Esophagus muscularis mucosa (tissue), 4 donors: ENCODE data around the gene BSND. TPM values are rescaled to one million over a fixed set of nuclear protein-coding genes. Genes with fewer than 3 reads are reported as not detected.

Experiments
- DNase-seq: peaks from one replicate; pipeline ENCODE4 v3.0.0-alpha.2; 2017; ENCODE audit errors: extremely low spot score
- H3K27ac ChIP-seq, 4 donors: fragments of 200-600 bp; sonication (generic); replicated peaks in 1 of 4; 1 replicate in 3 of 4; 2 replicates in 1 of 4; pipeline ENCODE4 v1.5.1; 2016 to 2019; ENCODE audit warnings: mild to moderate bottlenecking in 1 of 4
- H3K27me3 ChIP-seq, 4 donors: fragments of 200-600 bp; sonication (generic); one replicate each; pipeline versions ENCODE4 v1.5.1 to v1.6.0; 2016 to 2019
- H3K36me3 ChIP-seq, 4 donors: fragments of 200-600 bp; sonication (generic); one replicate each; pipeline ENCODE4 v1.5.1; 2016 to 2019
- H3K4me1 ChIP-seq, 4 donors: fragments of 200-600 bp; sonication (generic); one replicate each; pipeline ENCODE4 v1.5.1; 2016 to 2019
- H3K4me3 ChIP-seq, 4 donors: fragments of 200-600 bp; sonication (generic); 1 replicate in 2 of 4; 2 replicates in 2 of 4; pipeline ENCODE4 v1.5.1; 2016 to 2019; ENCODE audit warnings: mild to moderate bottlenecking in 4 of 4, moderate library complexity in 1 of 4
- H3K9me3 ChIP-seq, 4 donors: fragments of 200-600 bp; sonication (generic); 1 replicate in 3 of 4; 2 replicates in 1 of 4; pipeline ENCODE4 v1.5.1; 2016 to 2019
- CTCF ChIP-seq, 3 experiments: fragments of 200-600 bp in 2 of 3; fragments of 450-650 bp in 1 of 3; sonication (generic) in 2 of 3; IDR thresholded peaks; one replicate each; pipeline ENCODE4 v1.5.1; 2017 to 2019; ENCODE audit warnings: antibody characterized with exemption in 3 of 3, mild to moderate bottlenecking in 2 of 3, moderate library complexity in 1 of 3
- EP300 ChIP-seq: sonication (generic); formaldehyde crosslinking; IDR thresholded peaks from one replicate; pipeline ENCODE4 v1.6.1; 2017; ENCODE audit warnings: antibody characterized with exemption
- POLR2A ChIP-seq: fragments of 450-650 bp; IDR thresholded peaks from one replicate; pipeline ENCODE4 v1.6.1; 2017; ENCODE audit warnings: antibody characterized with exemption, moderate library complexity, mild to moderate bottlenecking, low read depth
- POLR2AphosphoS5 ChIP-seq, 2 donors: sonication (generic); formaldehyde crosslinking; IDR thresholded peaks; one replicate each; pipeline ENCODE4 v1.6.1; 2017; ENCODE audit warnings: antibody characterized with exemption in 2 of 2
- WGBS: methylation state at CpG from one replicate; pipeline ENCODE4 v1.1.5; 2018; 5-methylcytosine and 5-hydroxymethylcytosine counted together
- intact Hi-C: fragments of 100-400 bp; cut with DNase I; formaldehyde crosslinking; loops from one replicate; pipeline ENCODE4 v1.15.1; 2023
- total RNA-seq, 4 donors: library from RNA; depleted of rRNA; stranded (reverse); fragments of >200 nt; gene quantifications; one replicate each; pipeline versions ENCODE4 v1.1.0 to v1.2.1, GENCODE V29; 2016

The BSND gene
- total RNA-seq, 4 donors from 2014 or later, result not detected

DNA sequence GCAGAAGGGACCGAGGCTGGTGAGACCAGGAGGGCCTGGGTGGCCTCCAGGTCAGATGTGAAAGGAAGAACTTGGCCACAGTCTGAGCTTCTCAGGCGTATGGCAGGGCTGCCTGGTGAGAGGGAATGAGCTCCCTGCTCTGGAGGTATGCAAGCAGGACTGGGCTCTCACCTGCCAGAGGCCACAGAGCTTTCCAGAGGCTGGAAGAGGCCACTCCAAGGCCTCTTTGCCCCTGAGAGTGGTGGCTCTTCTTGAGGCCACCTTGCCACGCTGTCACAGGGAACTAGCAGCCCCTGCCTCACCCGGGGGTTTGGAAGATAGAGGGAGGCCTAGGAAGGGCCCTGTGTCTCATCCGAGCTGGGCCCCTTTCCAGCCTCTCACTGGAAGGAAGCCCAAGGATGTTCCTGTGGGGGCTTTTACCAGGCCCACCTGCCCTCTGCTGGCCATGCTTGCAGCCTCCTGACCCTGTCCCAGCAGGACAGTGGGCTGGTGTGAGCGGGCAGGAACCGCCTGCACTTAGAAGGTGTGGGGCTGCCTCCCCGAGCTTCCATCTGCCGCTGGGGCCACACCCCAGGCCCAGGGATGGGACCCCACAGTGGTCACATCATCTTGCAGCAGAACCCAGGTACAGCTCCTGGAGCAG, 50.7 kb downstream of the BSND start:
- intact Hi-C loops, result no loop called here
- no peaks in the 10 kb centered on the region for H3K27me3 ChIP-seq
- no peak overlapping the region for H3K4me3 ChIP-seq
- H3K27ac ChIP-seq, result no peak overlapping the region
- no peak for DNase-seq
- peaks cover 0 to 15% (median 5%) of the 10 kb centered on the region in 4 donors for H3K4me1 ChIP-seq
- H3K9me3 ChIP-seq, result no peaks in the 10 kb centered on the region
- no peaks in the 10 kb centered on the region for H3K36me3 ChIP-seq
- WGBS, result 80% methylated on average over 6 of the region's 9 CpGs
- no peak for TF ChIP-seq POLR2AphosphoS5 (IDR thresholded peaks at IDR 0.05)
- TF ChIP-seq CTCF (IDR thresholded peaks at IDR 0.05), result no peak
- TF ChIP-seq POLR2A, result no peak
- no peak for TF ChIP-seq EP300

DNA sequence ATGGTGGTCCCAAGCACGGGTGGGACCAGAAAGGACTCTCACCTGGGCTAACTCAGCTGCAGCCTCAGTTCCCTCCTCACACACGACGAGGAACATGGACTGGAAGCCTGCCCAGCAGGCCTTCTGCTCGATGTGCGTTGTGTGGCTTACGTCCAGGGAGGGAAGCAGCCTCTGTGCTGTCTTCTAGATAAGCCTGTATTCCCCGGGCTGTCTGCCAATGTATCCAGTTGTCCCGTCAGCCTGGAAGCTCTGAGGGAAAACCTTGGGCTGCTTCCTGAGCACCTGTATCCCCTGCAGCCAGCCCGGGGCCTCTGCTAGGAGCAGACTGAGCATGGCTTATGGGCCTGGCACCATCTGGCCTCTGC, 51.2 kb downstream of the BSND start:
- H3K36me3 ChIP-seq, result no peaks in the 10 kb centered on the region
- H3K27ac ChIP-seq, result no peak overlapping the region
- intact Hi-C loops, result no loop called here
- TF ChIP-seq CTCF (IDR thresholded peaks at IDR 0.05) (no peak), EP300 (no peak), POLR2A (no peak), POLR2AphosphoS5 (IDR thresholded peaks at IDR 0.05) (no peak)
- H3K4me3 ChIP-seq, result no peak overlapping the region
- WGBS, result 50% methylated on average over 2 of the region's 9 CpGs
- H3K9me3 ChIP-seq, result no peaks in the 10 kb centered on the region
- H3K4me1 ChIP-seq, result peaks cover 0 to 15% (median 5%) of the 10 kb centered on the region in 4 donors
- DNase-seq, result no peak
- H3K27me3 ChIP-seq, result no peaks in the 10 kb centered on the region

- Histone ChIP-seq H3K27me3 (no peaks in the 10 kb centered on the region), H3K36me3 (no peaks in the 10 kb centered on the region), H3K4me1 (peaks cover 0 to 15% (median 5%) of the 10 kb centered on the region in 4 donors), H3K4me3 (no peak overlapping the region), H3K9me3 (no peaks in the 10 kb centered on the region), H3K27ac (no peak overlapping the region)
- WGBS, result 67% methylated on average over 4 of the region's 9 CpGs
- intact Hi-C loops, result no loop called here
- DNase-seq, result no peak
- no peak for TF ChIP-seq POLR2A
- TF ChIP-seq EP300, result no peak
Measured at GRCh38 chr1:55050283-55050682, 51.5 kb downstream of the BSND start.

DNA sequence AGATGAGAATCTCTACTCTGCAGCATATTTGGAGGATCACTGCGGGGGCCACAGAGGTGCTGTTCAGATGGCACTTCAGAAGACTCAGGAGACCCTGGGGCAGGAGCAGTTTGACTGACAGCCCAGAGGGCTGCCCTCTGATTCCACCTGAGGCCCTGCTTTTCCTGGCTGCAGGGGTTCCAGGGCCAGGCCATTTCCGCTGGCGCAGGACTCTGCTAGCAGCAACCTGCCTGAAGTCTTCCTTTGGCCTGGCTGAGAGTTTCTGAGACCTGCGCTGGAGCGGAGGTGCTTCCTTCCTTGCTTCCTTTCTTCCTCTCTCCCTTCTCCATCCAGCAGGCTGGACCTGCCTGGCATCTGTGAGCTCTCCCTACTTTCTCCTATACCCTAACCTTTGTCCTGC, 52.4 kb downstream of the BSND start:
- WGBS, result 89% methylated on average over 5 of the region's 5 CpGs
- H3K4me3 ChIP-seq, result no peak overlapping the region
- TF ChIP-seq EP300, result no peak
- no peak for TF ChIP-seq POLR2A
- TF ChIP-seq POLR2AphosphoS5 (IDR thresholded peaks at IDR 0.05), result no peak
- no peak for TF ChIP-seq CTCF (IDR thresholded peaks at IDR 0.05)
- no peaks in the 10 kb centered on the region for H3K36me3 ChIP-seq
- no peak overlapping the region for H3K27ac ChIP-seq
- no peak for DNase-seq
- intact Hi-C loops, result no loop called here
- no peaks in the 10 kb centered on the region for H3K27me3 ChIP-seq
- no peaks in the 10 kb centered on the region for H3K9me3 ChIP-seq
- peaks cover 0 to 15% (median 5%) of the 10 kb centered on the region in 4 donors for H3K4me1 ChIP-seq

- Histone ChIP-seq H3K27me3 (no peaks in the 10 kb centered on the region), H3K9me3 (no peaks in the 10 kb centered on the region), H3K4me3 (no peak overlapping the region), H3K36me3 (no peaks in the 10 kb centered on the region), H3K27ac (no peak overlapping the region), H3K4me1 (peaks cover 0 to 15% (median 5%) of the 10 kb centered on the region in 4 donors)
- no peak for TF ChIP-seq POLR2AphosphoS5 (IDR thresholded peaks at IDR 0.05)
- TF ChIP-seq CTCF (IDR thresholded peaks at IDR 0.05), result no peak
- no peak for TF ChIP-seq POLR2A
- TF ChIP-seq EP300, result no peak
- intact Hi-C loops, result no loop called here
- no peak for DNase-seq
- 77% methylated on average over 7 of the region's 9 CpGs for WGBS
Measured at GRCh38 chr1:55051621-55052020, 52.9 kb downstream of the BSND start.
